SU-DHL-6 (cell line): ENCODE measurements around the gene YIF1A.

Experiments used
- EZH2phosphoT487 ChIP-seq: fragments of 200-600 bp; sonication (generic), shearing (Covaris generic); conservative IDR thresholded peaks from 2 replicates; pipeline ENCODE4 v1.6.1; 2018; ENCODE audit warnings: mild to moderate bottlenecking, antibody characterized with exemption, low read length, moderate library complexity, mixed read lengths
- TF ChIP-seq, protein P1 (sequence below): fragments of 200-600 bp; sonication (generic); IDR thresholded peaks from one replicate; pipeline ENCODE4 v1.5.1; 2017; ENCODE audit warnings: antibody characterized with exemption, mild to moderate bottlenecking, low read length, moderate library complexity; ENCODE audit not compliant: insufficient read depth, poor library complexity, severe bottlenecking

DNA sequence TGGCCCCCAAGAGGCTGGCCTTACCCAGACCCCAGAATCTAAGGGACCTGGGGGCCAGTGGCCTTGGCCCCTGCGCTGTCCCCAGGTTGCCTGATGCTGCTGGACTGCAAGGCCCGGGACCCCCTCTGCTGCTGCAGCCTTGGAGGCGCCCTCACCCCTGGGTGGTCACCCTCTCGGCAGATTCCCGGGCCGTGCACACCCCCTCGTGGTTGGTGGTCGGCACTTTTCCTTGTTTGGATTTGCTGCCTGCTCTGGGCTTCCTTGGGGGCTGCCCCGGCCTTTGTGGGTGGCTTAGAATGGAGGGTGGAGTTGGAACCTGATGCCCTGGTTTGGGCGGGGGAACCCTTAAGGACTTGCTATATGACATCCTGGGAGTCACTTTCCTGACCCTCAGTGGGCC is 42.0 kb upstream of the YIF1A start:
- TF ChIP-seq, protein P1, sequence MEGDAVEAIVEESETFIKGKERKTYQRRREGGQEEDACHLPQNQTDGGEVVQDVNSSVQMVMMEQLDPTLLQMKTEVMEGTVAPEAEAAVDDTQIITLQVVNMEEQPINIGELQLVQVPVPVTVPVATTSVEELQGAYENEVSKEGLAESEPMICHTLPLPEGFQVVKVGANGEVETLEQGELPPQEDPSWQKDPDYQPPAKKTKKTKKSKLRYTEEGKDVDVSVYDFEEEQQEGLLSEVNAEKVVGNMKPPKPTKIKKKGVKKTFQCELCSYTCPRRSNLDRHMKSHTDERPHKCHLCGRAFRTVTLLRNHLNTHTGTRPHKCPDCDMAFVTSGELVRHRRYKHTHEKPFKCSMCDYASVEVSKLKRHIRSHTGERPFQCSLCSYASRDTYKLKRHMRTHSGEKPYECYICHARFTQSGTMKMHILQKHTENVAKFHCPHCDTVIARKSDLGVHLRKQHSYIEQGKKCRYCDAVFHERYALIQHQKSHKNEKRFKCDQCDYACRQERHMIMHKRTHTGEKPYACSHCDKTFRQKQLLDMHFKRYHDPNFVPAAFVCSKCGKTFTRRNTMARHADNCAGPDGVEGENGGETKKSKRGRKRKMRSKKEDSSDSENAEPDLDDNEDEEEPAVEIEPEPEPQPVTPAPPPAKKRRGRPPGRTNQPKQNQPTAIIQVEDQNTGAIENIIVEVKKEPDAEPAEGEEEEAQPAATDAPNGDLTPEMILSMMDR = no peak
- TF ChIP-seq EZH2phosphoT487 = no peak
